ENCODE results near the gene IL32.

Gene IL32

DNA sequence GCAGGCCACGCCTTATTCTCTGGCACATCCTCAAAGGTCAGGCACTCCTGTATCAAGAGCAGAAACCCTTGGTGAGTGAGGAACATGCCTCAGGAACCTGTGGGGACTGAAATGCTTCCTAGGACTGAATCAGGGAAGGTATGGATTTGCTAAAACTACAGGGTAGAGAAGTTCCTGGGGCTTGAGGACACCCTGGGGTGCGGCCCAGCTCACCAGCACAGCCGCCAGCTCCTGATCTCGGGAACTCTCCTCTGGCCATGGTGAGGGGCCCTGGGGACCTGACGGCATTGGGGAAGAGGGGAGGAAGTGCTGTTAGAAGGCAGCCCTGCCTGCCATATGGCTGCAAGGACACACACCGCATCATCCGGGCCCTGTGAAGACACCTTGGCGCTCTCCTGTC lies 26.1 kb downstream of the IL32 start:
- DNase-seq (ENCODE audit: low spot score): no peak

GRCh38 chr16:3092501-3092941 lies 27.1 kb downstream of the IL32 start:
- DNase-seq (ENCODE audit: low spot score): no peak

DNA sequence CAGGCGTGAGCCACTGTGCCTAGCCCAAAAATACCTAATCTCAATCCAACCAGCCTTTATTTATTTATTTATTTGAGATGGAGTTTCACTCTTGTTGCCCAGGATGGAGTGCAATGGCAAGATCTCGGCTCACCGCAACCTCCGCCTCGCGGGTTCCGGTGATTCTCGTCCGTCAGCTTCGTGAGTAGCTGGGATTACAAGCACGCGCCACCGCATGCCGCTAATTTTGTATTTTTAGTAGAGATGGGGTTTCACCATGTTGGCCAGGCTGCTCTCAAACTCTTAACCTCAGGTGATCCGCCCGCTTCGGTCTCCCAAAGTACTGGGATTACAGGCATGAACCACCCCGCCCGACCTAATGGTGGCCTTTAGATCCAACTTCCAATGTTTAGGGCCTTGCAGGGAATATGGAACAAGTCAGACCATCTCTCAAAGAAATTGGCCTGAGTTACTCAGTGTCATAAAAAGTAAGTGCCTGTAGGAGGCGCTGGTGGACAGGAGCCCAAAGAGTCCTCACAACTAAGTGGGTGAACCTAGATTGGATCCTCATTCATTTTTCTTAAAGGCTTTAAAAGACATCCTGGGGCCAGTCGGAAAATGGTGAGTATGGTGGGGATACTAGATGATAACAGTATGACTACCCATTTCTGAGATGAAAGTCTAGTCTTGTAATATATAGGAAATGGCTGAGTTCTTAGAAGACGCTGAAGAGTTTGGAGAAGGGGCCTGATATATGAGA lies 29.0 kb downstream of the IL32 start:
- DNase-seq (ENCODE audit: low spot score): peak; percentile 41

GRCh38 chr16:3095869-3096268 lies 30.4 kb downstream of the IL32 start:
- DNase-seq (ENCODE audit: low spot score): no peak

GRCh38 chr16:3096362-3096761 lies 30.9 kb downstream of the IL32 start:
- DNase-seq (ENCODE audit: low spot score): no peak

DNA sequence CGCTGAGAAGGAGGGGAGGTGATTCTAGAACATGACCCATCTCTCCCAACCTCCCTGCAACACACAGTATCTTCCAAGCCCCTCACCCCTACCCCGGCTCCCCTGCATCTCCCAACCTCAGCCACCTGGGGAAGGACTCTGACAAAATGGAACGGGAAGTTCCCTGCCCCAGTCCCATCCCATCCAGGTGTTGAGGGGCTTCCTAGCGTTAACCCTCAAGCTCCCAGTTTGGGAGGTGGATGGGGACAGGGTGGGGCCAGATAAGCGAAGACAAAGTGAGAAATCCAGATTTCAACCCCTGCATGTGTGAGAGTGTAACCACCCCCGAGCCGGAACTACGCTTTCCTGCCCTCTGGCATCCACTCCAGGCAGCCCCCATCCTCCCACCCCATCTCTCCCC lies 31.8 kb downstream of the IL32 start:
- no peak for DNase-seq (ENCODE audit: low spot score)

GRCh38 chr16:3098459-3099394 lies 33.3 kb downstream of the IL32 start, which contains the start of gene ZSCAN10:
Gene ZSCAN10, minus strand, starts transcription at chr16:3099294. Its CDS starts 6,357 bp downstream, at chr16:3092937.
- DNase-seq (ENCODE audit: low spot score): no peak

GRCh38 chr16:3099395-3099731 lies 33.9 kb downstream of the IL32 start:
- no peak for DNase-seq (ENCODE audit: low spot score)

GRCh38 chr16:3099732-3100499 lies 34.5 kb downstream of the IL32 start:
- peak; percentile 95 for DNase-seq (ENCODE audit: low spot score)

GRCh38 chr16:3101018-3101840 lies 35.8 kb downstream of the IL32 start:
- DNase-seq (ENCODE audit: low spot score): no peak

GRCh38 chr16:3101841-3102470 lies 36.5 kb downstream of the IL32 start:
- no peak for DNase-seq (ENCODE audit: low spot score)

GRCh38 chr16:3106205-3106928 lies 40.9 kb downstream of the IL32 start:
- DNase-seq (ENCODE audit: low spot score): peak; percentile 95

DNA sequence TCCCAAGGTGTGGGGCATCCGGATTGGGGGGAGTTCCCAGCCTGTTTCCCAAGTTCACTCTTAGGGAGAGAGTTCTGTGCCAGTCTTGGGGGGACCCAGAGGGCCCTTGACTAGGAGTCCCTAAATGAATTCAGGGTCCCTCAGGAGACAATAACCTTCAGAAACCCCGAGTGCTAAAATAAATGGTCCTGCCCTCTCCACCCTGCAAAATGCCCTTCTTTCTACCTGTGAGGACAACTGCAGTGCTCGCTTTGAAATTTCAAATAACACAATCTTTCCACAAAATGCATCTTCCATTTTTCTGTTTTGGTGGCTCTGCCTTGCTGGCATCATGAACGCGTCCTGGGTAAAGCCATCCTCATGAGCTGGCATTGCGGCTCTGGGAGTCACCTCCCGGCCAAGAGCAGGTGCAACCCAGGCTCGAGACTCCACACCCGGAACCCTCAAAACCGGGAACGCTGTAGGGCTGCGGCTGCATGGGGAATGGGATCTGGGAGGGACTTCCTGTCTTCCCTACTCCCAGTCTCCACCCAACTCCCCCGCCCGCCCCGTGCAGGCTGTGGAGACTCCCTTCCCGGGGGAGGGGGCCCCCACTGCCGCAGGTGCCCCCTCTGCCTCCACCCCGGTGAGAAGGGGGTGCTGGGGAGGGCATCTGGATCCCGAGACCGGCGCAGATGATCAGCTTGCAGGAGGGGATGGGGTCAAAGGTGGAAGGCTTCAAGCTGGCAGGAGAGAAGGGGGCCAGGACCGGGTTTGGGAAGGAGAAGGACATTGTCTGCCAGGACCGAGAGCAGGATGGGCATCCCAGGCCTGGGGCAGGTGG lies 46.8 kb downstream of the IL32 start, which contains the start of gene ZNF205:
ZNF205 (plus strand) TSS at position 529 of the 823 bp plus-strand sequence. CDS start 845 bp downstream, outside the sequence.
- DNase-seq (ENCODE audit: low spot score): peak; percentile 91

DNA sequence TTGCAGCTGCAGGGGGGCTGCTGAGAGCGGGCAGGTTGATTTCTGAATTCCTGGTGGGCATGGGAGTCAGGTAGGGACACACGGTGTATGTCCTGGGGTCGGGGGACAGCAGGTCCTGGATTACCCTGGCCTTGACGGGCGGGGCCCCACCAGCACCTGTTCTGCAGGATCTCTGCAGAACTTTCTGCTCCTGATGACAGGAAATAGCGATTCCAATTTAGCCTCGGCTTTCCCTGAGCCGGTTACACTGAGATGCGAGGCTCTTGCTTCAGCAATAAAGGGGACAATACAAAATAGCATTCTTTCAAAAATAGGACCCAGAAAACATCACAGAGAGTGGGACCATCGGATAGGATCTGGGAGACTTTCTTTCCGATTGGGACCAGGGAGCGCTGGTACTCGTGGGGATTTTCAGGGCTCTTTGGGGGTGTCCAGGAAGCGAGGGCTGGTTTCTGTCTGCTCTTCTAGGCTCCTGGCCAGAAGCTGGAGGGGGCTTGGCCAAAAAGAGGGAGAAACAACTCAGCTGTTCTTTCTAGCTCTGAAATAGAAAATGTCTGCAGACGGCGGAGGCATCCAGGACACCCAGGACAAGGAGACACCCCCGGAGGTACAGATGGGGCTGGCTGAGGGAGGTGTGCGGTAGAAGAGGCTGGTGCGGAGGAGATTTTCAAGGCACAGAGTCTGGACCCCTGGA lies 47.6 kb downstream of the IL32 start:
- DNase-seq (ENCODE audit: low spot score): no peak

DNA sequence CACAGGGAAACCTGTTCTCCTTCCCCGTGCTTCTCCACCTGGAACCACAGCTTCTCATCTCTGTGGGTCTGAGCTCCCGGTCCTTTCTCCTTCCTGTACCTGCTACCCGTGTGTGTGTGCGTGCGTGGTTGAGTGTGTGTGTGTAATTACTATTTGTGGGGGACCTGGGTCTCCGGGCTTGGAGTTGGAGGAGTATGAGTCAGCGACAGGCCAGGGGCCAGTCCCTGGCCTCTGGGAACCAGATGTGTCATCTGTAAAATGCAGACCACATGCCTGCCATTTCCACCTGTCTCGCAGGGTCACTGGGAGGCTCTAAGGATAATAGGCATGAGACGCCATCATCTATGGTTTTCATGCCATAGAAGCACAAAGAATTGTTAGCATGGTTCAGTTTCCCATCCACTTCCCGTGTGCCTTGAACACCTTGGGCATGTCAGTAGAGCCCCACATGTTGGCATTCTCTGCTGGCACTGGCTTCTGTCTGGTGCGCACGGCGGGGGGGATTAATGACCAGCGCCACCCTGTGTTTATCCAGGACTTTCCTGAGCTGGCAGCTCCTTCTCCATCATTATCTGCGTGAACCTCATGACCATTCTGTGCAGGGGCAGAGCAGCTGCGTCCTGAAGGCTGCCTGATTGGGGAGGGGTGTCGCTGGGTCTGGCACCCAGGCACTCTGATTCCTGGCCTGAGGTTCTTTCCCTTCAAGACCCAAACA lies 48.5 kb downstream of the IL32 start:
- no peak for DNase-seq (ENCODE audit: low spot score)

DNA sequence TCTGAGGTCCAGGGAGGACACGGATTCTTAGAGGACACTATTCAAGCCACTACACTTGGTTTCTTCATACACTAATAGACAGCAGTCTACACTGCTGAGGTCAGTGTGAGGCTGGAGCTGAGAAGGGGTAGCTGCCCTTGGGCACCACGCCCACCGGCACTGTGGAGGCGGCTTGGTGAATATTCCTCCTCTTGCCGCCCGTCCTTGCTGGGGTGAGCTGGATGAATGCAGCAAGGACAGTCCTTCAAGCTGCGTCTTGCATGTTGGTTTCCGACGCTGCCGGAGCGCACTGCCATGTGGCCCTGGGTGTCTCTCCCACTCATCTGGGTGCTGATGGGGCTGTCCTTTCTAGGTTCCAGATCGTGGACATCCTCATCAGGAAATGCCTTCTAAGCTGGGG lies 49.6 kb downstream of the IL32 start:
- DNase-seq (ENCODE audit: low spot score): no peak

GRCh38 chr16:3115561-3115960 lies 50.1 kb downstream of the IL32 start:
- no peak for DNase-seq (ENCODE audit: low spot score)

- DNase-seq (ENCODE audit: low spot score): no peak
Measured at GRCh38 chr16:3118204-3118790, 52.9 kb downstream of the IL32 start.
